ENCODE measurements around the gene MYO19. TPM values are rescaled to one million over a fixed set of nuclear protein-coding genes. Genes with fewer than 3 reads are reported as not detected.

MYO19 gene
- total RNA-seq, 1 donor from 2014 or later: 72.4 TPM

- Histone ChIP-seq H3K36me3 (no peaks in the 10 kb centered on the region), H3F3A (ENCODE audit: low read depth) (no peaks in the 10 kb centered on the region), H2AFZ (replicated peaks) (no peak overlapping the region), H3K4me1 (no peaks in the 10 kb centered on the region), H3K9me3 (ENCODE audit: low read depth) (no peaks in the 10 kb centered on the region), H3K27ac (no peak overlapping the region), H3K9ac (no peak overlapping the region), H4K20me1 (ENCODE audit: low read depth) (peaks cover 4% of the 10 kb centered on the region), H3K27me3 (no peaks in the 10 kb centered on the region), H3K79me2 (ENCODE audit: low read depth) (peaks cover 13% of the 10 kb centered on the region), H3K4me2 (no peak overlapping the region), H3K4me3 (no peak overlapping the region)
- Mint-ChIP-seq H3K9me3 (no peaks in the 10 kb centered on the region), H3K4me1 (no peaks in the 10 kb centered on the region), H3K27ac (no peak overlapping the region), H3K36me3 (peaks cover 31% of the 10 kb centered on the region), H3K4me3 (no peak overlapping the region), H3K27me3 (ENCODE audit: insufficient read depth, low read depth) (no peaks in the 10 kb centered on the region)
- no peak for DNase-seq (ENCODE audit: low spot score)
- TF ChIP-seq EZH2phosphoT487 (IDR thresholded peaks at IDR 0.05) (no peak), EZH2 (IDR thresholded peaks at IDR 0.05) (no peak), CTCF (IDR thresholded peaks at IDR 0.05) (no peak)
These were observed 6.9 kb downstream of the MYO19 start for GRCh38 chr17:36527621-36528250.

DNA sequence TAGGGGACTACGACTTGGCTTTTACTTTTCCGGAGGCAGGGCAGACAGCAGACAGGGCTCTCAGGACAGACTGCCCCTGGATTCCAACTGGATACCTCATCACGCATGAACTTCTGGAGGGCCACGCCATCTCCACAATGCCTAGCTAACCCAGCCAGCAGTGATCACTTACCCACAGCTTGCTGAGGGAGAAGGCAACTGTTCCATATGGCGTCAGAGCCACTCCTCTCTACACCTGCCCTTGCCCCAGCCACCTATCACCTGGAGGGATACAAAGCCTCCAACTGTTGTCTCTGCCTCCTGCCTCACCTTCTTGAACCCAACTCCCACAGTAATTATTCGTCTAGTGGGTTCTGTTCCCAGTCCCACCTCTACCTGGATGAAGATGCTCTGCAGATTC is 8.8 kb downstream of the MYO19 start:
- H4K20me1 ChIP-seq (ENCODE audit: low read depth): peaks cover 4% of the 10 kb centered on the region
- H3F3A ChIP-seq (ENCODE audit: low read depth): no peaks in the 10 kb centered on the region
- H3K9me3 Mint-ChIP-seq: no peaks in the 10 kb centered on the region
- H3K4me3 ChIP-seq: no peak overlapping the region
- H3K36me3 ChIP-seq: peaks cover 7% of the 10 kb centered on the region
- TF ChIP-seq EZH2 (IDR thresholded peaks at IDR 0.05): no peak
- no peak for TF ChIP-seq CTCF (IDR thresholded peaks at IDR 0.05)
- TF ChIP-seq EZH2phosphoT487 (IDR thresholded peaks at IDR 0.05): no peak
- H3K27ac ChIP-seq: no peak overlapping the region
- no peak overlapping the region for H3K9ac ChIP-seq
- peaks cover 24% of the 10 kb centered on the region for H3K36me3 Mint-ChIP-seq
- no peaks in the 10 kb centered on the region for H3K4me1 ChIP-seq
- no peak overlapping the region for H2AFZ ChIP-seq (replicated peaks)
- no peaks in the 10 kb centered on the region for H3K27me3 Mint-ChIP-seq (ENCODE audit: insufficient read depth, low read depth)
- H3K27me3 ChIP-seq: no peaks in the 10 kb centered on the region
- H3K27ac Mint-ChIP-seq: no peak overlapping the region
- no peak for DNase-seq (ENCODE audit: low spot score)
- H3K79me2 ChIP-seq (ENCODE audit: low read depth): no peaks in the 10 kb centered on the region
- no peak overlapping the region for H3K4me3 Mint-ChIP-seq
- H3K4me1 Mint-ChIP-seq: no peaks in the 10 kb centered on the region
- H3K4me2 ChIP-seq: no peak overlapping the region
- H3K9me3 ChIP-seq (ENCODE audit: low read depth): no peaks in the 10 kb centered on the region

DNA sequence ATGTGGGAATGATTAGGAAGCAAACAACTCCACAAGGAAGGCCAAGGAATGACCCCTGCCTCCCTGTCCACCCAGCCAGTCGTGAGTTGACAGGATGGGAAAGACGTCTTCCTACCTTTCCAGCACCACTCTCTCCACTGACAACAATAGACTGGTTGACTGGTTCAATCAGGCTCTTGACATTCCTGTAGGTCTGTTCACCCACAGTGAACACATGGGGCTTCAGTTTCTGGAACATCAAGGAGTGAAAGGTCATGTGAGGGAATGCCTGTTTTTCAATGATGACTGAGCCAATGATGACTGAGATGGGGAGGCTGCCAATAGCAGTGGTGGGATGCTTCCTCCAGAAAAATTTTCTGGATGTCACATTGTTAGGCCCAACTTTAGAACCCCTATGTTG is 9.6 kb downstream of the MYO19 start:
- no peaks in the 10 kb centered on the region for H3K27me3 ChIP-seq
- DNase-seq (ENCODE audit: low spot score): no peak
- no peak overlapping the region for H3K9ac ChIP-seq
- H3K27ac ChIP-seq: no peak overlapping the region
- peaks cover 10% of the 10 kb centered on the region for H3K36me3 ChIP-seq
- H3K4me1 ChIP-seq: no peaks in the 10 kb centered on the region
- Mint-ChIP-seq H3K4me3 (no peak overlapping the region), H3K27ac (no peak overlapping the region), H3K36me3 (peaks cover 24% of the 10 kb centered on the region), H3K27me3 (ENCODE audit: insufficient read depth, low read depth) (no peaks in the 10 kb centered on the region), H3K9me3 (no peaks in the 10 kb centered on the region), H3K4me1 (no peaks in the 10 kb centered on the region)
- peaks cover 4% of the 10 kb centered on the region for H4K20me1 ChIP-seq (ENCODE audit: low read depth)
- H3K4me3 ChIP-seq: no peak overlapping the region
- H3K79me2 ChIP-seq (ENCODE audit: low read depth): no peaks in the 10 kb centered on the region
- no peaks in the 10 kb centered on the region for H3F3A ChIP-seq (ENCODE audit: low read depth)
- no peak overlapping the region for H3K4me2 ChIP-seq
- TF ChIP-seq EZH2phosphoT487 (IDR thresholded peaks at IDR 0.05) (no peak), CTCF (IDR thresholded peaks at IDR 0.05) (no peak), EZH2 (IDR thresholded peaks at IDR 0.05) (no peak)
- H2AFZ ChIP-seq (replicated peaks): no peak overlapping the region
- no peaks in the 10 kb centered on the region for H3K9me3 ChIP-seq (ENCODE audit: low read depth)
